ENCODE results near the gene PIKFYVE. TPM values are rescaled to one million over a fixed set of nuclear protein-coding genes. Genes with fewer than 3 reads are reported as not detected.

PIKFYVE gene
- total and polyA plus RNA-seq, 9 donors, result 6.9 to 29.8 (median 21.9) TPM

- Histone ChIP-seq H3K4me3 (no peak overlapping the region), H3K27me3 (no peaks in the 10 kb centered on the region), H3K4me1 (ENCODE audit: insufficient read depth) (no peaks in the 10 kb centered on the region), H3K27ac (no peak overlapping the region), H3K9me3 (no peaks in the 10 kb centered on the region), H3K36me3 (no peaks in the 10 kb centered on the region)
- TF ChIP-seq EP300 (IDR thresholded peaks at IDR 0.05), result no peak
- TF ChIP-seq POLR2A (IDR thresholded peaks at IDR 0.05), result no peak
- TF ChIP-seq CTCF (IDR thresholded peaks at IDR 0.05), result no peak
- no peak for DNase-seq
- intact Hi-C loops (cut with DNase I), result no loop called here
- 91 to 95% (median 94%) methylated on average over 33 of the region's 33 CpGs for WGBS, 3 donors
Observed at GRCh38 chr2:208227581-208228232, 38.3 kb upstream of the PIKFYVE start.

- no peak for DNase-seq
- no peaks in the 10 kb centered on the region for H3K4me1 ChIP-seq (ENCODE audit: insufficient read depth)
- no peak overlapping the region for H3K27ac ChIP-seq
- intact Hi-C loops (cut with DNase I), result no loop called here
- TF ChIP-seq POLR2A (IDR thresholded peaks at IDR 0.05) (no peak), CTCF (IDR thresholded peaks at IDR 0.05) (no peak), EP300 (IDR thresholded peaks at IDR 0.05) (no peak)
- H3K36me3 ChIP-seq, result no peaks in the 10 kb centered on the region
- H3K27me3 ChIP-seq, result no peaks in the 10 kb centered on the region
- 41 to 82% (median 82%) methylated on average over 1 of the region's 1 CpG for WGBS, 3 donors
- no peak overlapping the region for H3K4me3 ChIP-seq
- H3K9me3 ChIP-seq, result no peaks in the 10 kb centered on the region
Observed at GRCh38 chr2:208228476-208228875, 37.6 kb upstream of the PIKFYVE start.

- TF ChIP-seq CTCF (IDR thresholded peaks at IDR 0.05), result no peak
- no peak for TF ChIP-seq POLR2A (IDR thresholded peaks at IDR 0.05)
- no peak for TF ChIP-seq EP300 (IDR thresholded peaks at IDR 0.05)
- 80 to 96% (median 83%) methylated on average over 1 of the region's 1 CpG for WGBS, 3 donors
Observed at GRCh38 chr2:208234786-208235185, 31.3 kb upstream of the PIKFYVE start.

GRCh38 chr2:208235860-208236259, 30.2 kb upstream of the PIKFYVE start:
- H3K27ac ChIP-seq, result no peak overlapping the region
- 40 to 74% (median 56%) methylated on average over 2 of the region's 2 CpGs for WGBS, 3 donors
- TF ChIP-seq EP300 (IDR thresholded peaks at IDR 0.05), result no peak
- no peak for TF ChIP-seq CTCF (IDR thresholded peaks at IDR 0.05)
- no peak for TF ChIP-seq POLR2A (IDR thresholded peaks at IDR 0.05)
- H3K36me3 ChIP-seq, result no peaks in the 10 kb centered on the region
- no peak for DNase-seq
- H3K27me3 ChIP-seq, result no peaks in the 10 kb centered on the region
- intact Hi-C loops (cut with DNase I), result no loop called here
- H3K4me1 ChIP-seq (ENCODE audit: insufficient read depth), result no peaks in the 10 kb centered on the region
- no peaks in the 10 kb centered on the region for H3K9me3 ChIP-seq
- H3K4me3 ChIP-seq, result no peak overlapping the region

More at GRCh38 chr2:208234786-208235185, 31.3 kb upstream of the PIKFYVE start:
- H3K27me3 ChIP-seq, result no peaks in the 10 kb centered on the region
- intact Hi-C loops (cut with DNase I), result no loop called here
- H3K4me1 ChIP-seq (ENCODE audit: insufficient read depth), result no peaks in the 10 kb centered on the region
- no peak for DNase-seq
- H3K4me3 ChIP-seq, result no peak overlapping the region
- H3K27ac ChIP-seq, result no peak overlapping the region
- no peaks in the 10 kb centered on the region for H3K9me3 ChIP-seq
- H3K36me3 ChIP-seq, result no peaks in the 10 kb centered on the region

Data from ovary (tissue), 9 donors.